ENCODE measurements around the gene MAP3K4. TPM values are rescaled to one million over a fixed set of nuclear protein-coding genes. Genes with fewer than 3 reads are reported as not detected.

MAP3K4 gene
- total and polyA plus RNA-seq, 12 donors: 11.9 to 37.0 (median 18.8) TPM

GRCh38 chr6:161061576-161061975 is 70.0 kb downstream of the MAP3K4 start:
- H3K4me1 ChIP-seq (replicated peaks in 1 of 2): no peaks in the 10 kb centered on the region
- no peak overlapping the region for H3K27ac ChIP-seq
- no peaks in the 10 kb centered on the region for H3K9me3 ChIP-seq (replicated peaks in 1 of 3)
- no peak overlapping the region for H3K4me3 ChIP-seq
- no peak for DNase-seq
- no peak for TF ChIP-seq POLR2A (IDR thresholded peaks at IDR 0.05)
- no peak for TF ChIP-seq CTCF (IDR thresholded peaks at IDR 0.05)
- H3K27me3 ChIP-seq: no peaks in the 10 kb centered on the region
- intact Hi-C loops (cut with DNase I): no loop called here
- no peaks in the 10 kb centered on the region for H3K36me3 ChIP-seq (replicated peaks in 1 of 2)
- WGBS, 4 donors: 97 to 100% (median 99%) methylated on average over 3 of the region's 3 CpGs

- Histone ChIP-seq H3K27me3 (no peaks in the 10 kb centered on the region), H3K4me3 (no peak overlapping the region), H3K9me3 (replicated peaks in 1 of 3) (no peaks in the 10 kb centered on the region), H3K4me1 (replicated peaks in 1 of 2) (no peaks in the 10 kb centered on the region), H3K36me3 (replicated peaks in 1 of 2) (no peaks in the 10 kb centered on the region), H3K27ac (no peak overlapping the region)
- 80 to 100% (median 99%) methylated on average over 1 of the region's 1 CpG for WGBS, 4 donors
- intact Hi-C loops (cut with DNase I): no loop called here
- no peak for TF ChIP-seq POLR2A (IDR thresholded peaks at IDR 0.05)
- TF ChIP-seq CTCF (IDR thresholded peaks at IDR 0.05): no peak
- no peak for DNase-seq
These were observed 73.3 kb downstream of the MAP3K4 start for GRCh38 chr6:161064915-161065314.

GRCh38 chr6:161066511-161066910 is 74.9 kb downstream of the MAP3K4 start:
- intact Hi-C loops (cut with DNase I): no loop called here
- WGBS, 4 donors: 90 to 94% (median 91%) methylated on average over 3 of the region's 3 CpGs
- H3K27me3 ChIP-seq: no peaks in the 10 kb centered on the region
- H3K4me3 ChIP-seq: no peak overlapping the region
- peaks cover 0 to 10% of the 10 kb centered on the region in 2 donors for H3K36me3 ChIP-seq (replicated peaks in 1 of 2)
- no peaks in the 10 kb centered on the region for H3K4me1 ChIP-seq (replicated peaks in 1 of 2)
- TF ChIP-seq CTCF (IDR thresholded peaks at IDR 0.05): no peak
- no peak for TF ChIP-seq POLR2A (IDR thresholded peaks at IDR 0.05)
- DNase-seq: no peak
- H3K27ac ChIP-seq: no peak overlapping the region
- H3K9me3 ChIP-seq (replicated peaks in 1 of 3): no peaks in the 10 kb centered on the region

- no peak for DNase-seq
- no peak overlapping the region for H3K27ac ChIP-seq
- no peak overlapping the region for H3K4me3 ChIP-seq
- TF ChIP-seq CTCF (IDR thresholded peaks at IDR 0.05) (no peak), POLR2A (IDR thresholded peaks at IDR 0.05) (no peak)
- no peaks in the 10 kb centered on the region for H3K27me3 ChIP-seq
- peaks cover 0 to 10% of the 10 kb centered on the region in 2 donors for H3K36me3 ChIP-seq (replicated peaks in 1 of 2)
- intact Hi-C loops (cut with DNase I): no loop called here
- 80 to 94% (median 89%) methylated on average over 3 of the region's 3 CpGs for WGBS, 4 donors
- H3K4me1 ChIP-seq (replicated peaks in 1 of 2): no peaks in the 10 kb centered on the region
- no peaks in the 10 kb centered on the region for H3K9me3 ChIP-seq (replicated peaks in 1 of 3)
These were observed 76.2 kb downstream of the MAP3K4 start for GRCh38 chr6:161067749-161068148.
